ENCODE data around the gene RNASE13. TPM values are rescaled to one million over a fixed set of nuclear protein-coding genes. Genes with fewer than 3 reads are reported as not detected.

RNASE13 gene
- total RNA-seq, 1 donor from 2014 or later: not detected

DNA sequence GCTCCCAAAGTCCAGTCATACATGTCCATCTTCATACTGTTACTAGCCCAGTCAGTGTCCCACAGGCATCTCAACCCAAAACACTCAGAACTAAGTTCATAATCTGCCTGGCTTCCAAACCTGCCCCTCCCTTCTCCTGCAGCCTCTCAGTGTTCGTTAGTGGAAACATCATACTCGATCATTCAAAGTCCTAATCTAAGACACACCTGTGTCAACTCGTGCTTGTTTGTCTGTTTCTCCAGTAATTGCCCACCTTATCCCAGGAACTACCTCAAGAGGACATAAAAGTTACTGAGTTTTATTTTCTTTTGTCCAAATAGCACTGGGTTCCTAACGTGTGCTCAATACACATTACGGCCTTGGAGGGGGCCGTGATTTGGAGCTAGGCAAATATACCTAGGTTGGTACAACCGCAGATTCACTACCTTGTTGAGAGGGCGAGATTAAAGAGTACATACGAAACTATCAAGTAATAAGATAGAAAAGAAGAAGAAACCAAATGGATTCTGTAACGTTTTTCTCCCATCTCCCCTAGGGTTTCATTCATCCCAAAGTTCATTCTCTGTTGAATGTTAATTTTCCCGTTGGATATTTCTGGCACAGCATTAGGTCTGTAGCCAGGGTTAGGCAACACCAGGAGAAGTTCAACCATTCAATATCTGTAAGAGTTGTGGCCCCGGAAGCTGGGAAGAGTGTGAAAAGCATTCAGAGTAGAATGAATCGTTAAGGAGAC lies 26.2 kb upstream of the RNASE13 start:
- Mint-ChIP-seq H3K36me3 (no peaks in the 10 kb centered on the region), H3K4me1 (peaks cover 17% of the 10 kb centered on the region), H3K9me3 (no peaks in the 10 kb centered on the region), H3K4me3 (no peak overlapping the region), H3K27ac (no peak overlapping the region), H3K27me3 (ENCODE audit: low read depth) (no peaks in the 10 kb centered on the region)
- DNase-seq (ENCODE audit: low spot score in 2 of 2, unreplicated experiment in 2 of 2): no peak
- TF ChIP-seq, protein P1, sequence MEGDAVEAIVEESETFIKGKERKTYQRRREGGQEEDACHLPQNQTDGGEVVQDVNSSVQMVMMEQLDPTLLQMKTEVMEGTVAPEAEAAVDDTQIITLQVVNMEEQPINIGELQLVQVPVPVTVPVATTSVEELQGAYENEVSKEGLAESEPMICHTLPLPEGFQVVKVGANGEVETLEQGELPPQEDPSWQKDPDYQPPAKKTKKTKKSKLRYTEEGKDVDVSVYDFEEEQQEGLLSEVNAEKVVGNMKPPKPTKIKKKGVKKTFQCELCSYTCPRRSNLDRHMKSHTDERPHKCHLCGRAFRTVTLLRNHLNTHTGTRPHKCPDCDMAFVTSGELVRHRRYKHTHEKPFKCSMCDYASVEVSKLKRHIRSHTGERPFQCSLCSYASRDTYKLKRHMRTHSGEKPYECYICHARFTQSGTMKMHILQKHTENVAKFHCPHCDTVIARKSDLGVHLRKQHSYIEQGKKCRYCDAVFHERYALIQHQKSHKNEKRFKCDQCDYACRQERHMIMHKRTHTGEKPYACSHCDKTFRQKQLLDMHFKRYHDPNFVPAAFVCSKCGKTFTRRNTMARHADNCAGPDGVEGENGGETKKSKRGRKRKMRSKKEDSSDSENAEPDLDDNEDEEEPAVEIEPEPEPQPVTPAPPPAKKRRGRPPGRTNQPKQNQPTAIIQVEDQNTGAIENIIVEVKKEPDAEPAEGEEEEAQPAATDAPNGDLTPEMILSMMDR (IDR thresholded peaks at IDR 0.05; ENCODE audit: unreplicated experiment): no peak

DNA sequence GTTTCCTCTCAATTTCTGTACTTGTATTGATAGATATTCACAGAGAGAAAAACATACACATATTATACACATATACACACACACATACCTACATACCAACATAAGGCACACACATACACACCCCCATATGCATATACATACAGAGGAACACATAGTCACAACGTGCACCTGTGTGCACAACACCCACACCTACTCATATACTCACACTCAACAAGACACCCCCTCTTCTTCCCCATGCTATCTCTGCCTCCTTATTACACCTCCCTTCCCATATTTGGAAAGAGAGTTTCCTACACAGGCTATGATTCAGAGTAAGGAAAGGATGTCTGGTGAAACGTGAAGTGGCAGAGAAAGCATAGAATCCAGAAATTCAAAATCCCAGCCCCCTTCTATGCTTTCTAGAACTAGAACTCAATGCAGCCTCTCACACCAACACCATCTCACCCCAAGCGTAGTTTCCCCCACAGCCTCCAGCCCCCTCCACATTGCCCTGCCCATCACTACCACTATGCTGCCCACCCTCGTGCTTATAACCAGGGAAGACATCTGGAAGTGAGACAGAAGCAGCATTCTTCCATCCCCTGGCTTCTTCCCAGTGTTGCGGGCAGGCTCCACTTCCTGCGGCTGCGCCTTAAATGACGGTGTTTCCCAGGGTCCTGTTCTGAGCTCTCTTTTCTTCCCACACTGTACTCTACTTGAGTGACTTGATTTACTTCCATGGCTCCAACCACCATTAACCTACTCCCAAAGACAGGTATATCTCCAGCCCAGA lies 25.4 kb upstream of the RNASE13 start:
- Mint-ChIP-seq H3K4me1 (peaks cover 22% of the 10 kb centered on the region), H3K27me3 (ENCODE audit: low read depth) (no peaks in the 10 kb centered on the region), H3K9me3 (no peaks in the 10 kb centered on the region), H3K36me3 (no peaks in the 10 kb centered on the region), H3K27ac (no peak overlapping the region), H3K4me3 (no peak overlapping the region)
- TF ChIP-seq, protein P1 (IDR thresholded peaks at IDR 0.05; ENCODE audit: unreplicated experiment): no peak
- no peak for DNase-seq (ENCODE audit: low spot score in 2 of 2, unreplicated experiment in 2 of 2)

- H3K27ac Mint-ChIP-seq: no peak overlapping the region
- H3K4me1 Mint-ChIP-seq: peaks cover 21% of the 10 kb centered on the region
- no peaks in the 10 kb centered on the region for H3K27me3 Mint-ChIP-seq (ENCODE audit: low read depth)
- no peak for DNase-seq (ENCODE audit: low spot score in 2 of 2, unreplicated experiment in 2 of 2)
- no peaks in the 10 kb centered on the region for H3K36me3 Mint-ChIP-seq
- TF ChIP-seq, protein P1 (IDR thresholded peaks at IDR 0.05; ENCODE audit: unreplicated experiment): no peak
- H3K4me3 Mint-ChIP-seq: no peak overlapping the region
- no peaks in the 10 kb centered on the region for H3K9me3 Mint-ChIP-seq
These were observed 24.3 kb upstream of the RNASE13 start for GRCh38 chr14:21058903-21059302.

DNA sequence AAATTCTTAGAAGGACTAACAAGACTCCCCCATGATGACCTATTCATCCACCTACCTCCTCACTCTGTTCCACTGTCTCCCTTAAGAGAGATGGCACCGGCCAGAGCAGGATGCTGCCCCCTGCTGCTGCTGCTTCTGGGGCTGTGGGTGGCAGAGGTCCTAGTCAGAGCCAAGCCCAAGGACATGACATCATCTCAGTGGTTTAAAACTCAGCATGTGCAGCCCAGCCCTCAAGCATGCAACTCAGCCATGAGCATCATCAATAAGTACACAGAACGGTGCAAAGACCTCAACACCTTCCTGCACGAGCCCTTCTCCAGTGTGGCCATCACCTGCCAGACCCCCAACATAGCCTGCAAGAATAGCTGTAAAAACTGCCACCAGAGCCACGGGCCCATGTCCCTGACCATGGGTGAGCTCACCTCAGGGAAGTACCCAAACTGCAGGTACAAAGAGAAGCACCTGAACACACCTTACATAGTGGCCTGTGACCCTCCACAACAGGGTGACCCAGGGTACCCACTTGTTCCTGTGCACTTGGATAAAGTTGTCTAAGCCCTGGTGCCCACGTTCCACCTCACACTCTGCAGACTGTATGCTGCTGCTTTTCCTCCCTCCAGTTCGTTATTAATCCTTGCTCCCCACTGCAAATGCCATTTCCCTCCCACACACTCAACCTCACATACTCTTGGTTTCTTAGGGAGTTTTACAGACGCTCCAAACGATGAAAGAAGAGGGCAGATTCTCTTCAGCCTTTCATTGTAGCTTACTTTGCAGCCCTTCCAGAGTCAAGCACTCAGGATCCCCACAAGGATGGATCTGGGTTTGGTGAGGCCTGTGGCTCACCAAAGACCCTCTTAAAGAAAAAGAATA lies 23.4 kb upstream of the RNASE13 start, which contains the start of gene RNASE8:
Gene RNASE8, plus strand, starts transcription at position 20 of the 873 bp plus-strand sequence. Its CDS starts 71 bp downstream, at position 91.
- Mint-ChIP-seq H3K27me3 (ENCODE audit: low read depth) (no peaks in the 10 kb centered on the region), H3K4me1 (peaks cover 13% of the 10 kb centered on the region), H3K36me3 (no peaks in the 10 kb centered on the region), H3K27ac (no peak within 1 kb of the TSS), H3K9me3 (no peaks in the 10 kb centered on the region), H3K4me3 (no peak within 1 kb of the TSS)
- TF ChIP-seq, protein P1 (IDR thresholded peaks at IDR 0.05; ENCODE audit: unreplicated experiment): no peak
- DNase-seq (ENCODE audit: low spot score in 2 of 2, unreplicated experiment in 2 of 2): no peak

GRCh38 chr14:21056520-21057163 lies 22.0 kb upstream of the RNASE13 start:
- no peak overlapping the region for H3K4me3 Mint-ChIP-seq
- no peaks in the 10 kb centered on the region for H3K27me3 Mint-ChIP-seq (ENCODE audit: low read depth)
- no peak for DNase-seq (ENCODE audit: low spot score in 2 of 2, unreplicated experiment in 2 of 2)
- TF ChIP-seq, protein P1 (IDR thresholded peaks at IDR 0.05; ENCODE audit: unreplicated experiment): no peak
- H3K4me1 Mint-ChIP-seq: peaks cover 12% of the 10 kb centered on the region
- H3K36me3 Mint-ChIP-seq: no peaks in the 10 kb centered on the region
- H3K9me3 Mint-ChIP-seq: no peaks in the 10 kb centered on the region
- no peak overlapping the region for H3K27ac Mint-ChIP-seq

Measured in mesothelial cell of epicardium (in vitro differentiated cells).